Measurements from ENCODE around the gene SH3RF3. TPM values are rescaled to one million over a fixed set of nuclear protein-coding genes. Genes with fewer than 3 reads are reported as not detected.

The SH3RF3 gene
- total and polyA plus RNA-seq, 8 donors: 7.0 to 11.1 (median 8.3) TPM

- no peak for TF ChIP-seq CTCF (IDR thresholded peaks at IDR 0.05)
- peaks cover 7 to 9% of the 10 kb centered on the region in 2 donors for H3K4me1 ChIP-seq
- no peak overlapping the region for H3K27ac ChIP-seq
- no peaks in the 10 kb centered on the region for H3K27me3 ChIP-seq
- DNase-seq: no peak
- no peak for ATAC-seq
- no peaks in the 10 kb centered on the region for H3K9me3 ChIP-seq
- no peak overlapping the region for H3K4me3 ChIP-seq
- intact Hi-C loops (cut with DNase I): no loop called here
- H3K36me3 ChIP-seq: peaks cover 0 to 7% of the 10 kb centered on the region in 2 donors
Observed at GRCh38 chr2:109421642-109422041, 292.6 kb downstream of the SH3RF3 start.

- peaks cover 7 to 9% of the 10 kb centered on the region in 2 donors for H3K4me1 ChIP-seq
- ATAC-seq: no peak
- no peaks in the 10 kb centered on the region for H3K27me3 ChIP-seq
- H3K36me3 ChIP-seq: peaks cover 0 to 7% of the 10 kb centered on the region in 2 donors
- no peak for DNase-seq
- no peaks in the 10 kb centered on the region for H3K9me3 ChIP-seq
- H3K27ac ChIP-seq: no peak overlapping the region
- intact Hi-C loops (cut with DNase I): no loop called here
- H3K4me3 ChIP-seq: no peak overlapping the region
- no peak for TF ChIP-seq CTCF (IDR thresholded peaks at IDR 0.05)
Observed at GRCh38 chr2:109422071-109422757, 293.2 kb downstream of the SH3RF3 start.

- H3K4me1 ChIP-seq: peaks cover 7 to 9% of the 10 kb centered on the region in 2 donors
- no peak for TF ChIP-seq CTCF (IDR thresholded peaks at IDR 0.05)
- ATAC-seq (no peak), DNase-seq (peak in 1 of 4 donors; percentile 32)
- intact Hi-C loops (cut with DNase I): no loop called here
- H3K27ac ChIP-seq: no peak overlapping the region
- no peaks in the 10 kb centered on the region for H3K9me3 ChIP-seq
- no peak overlapping the region for H3K4me3 ChIP-seq
- peaks cover 0 to 7% of the 10 kb centered on the region in 2 donors for H3K36me3 ChIP-seq
- H3K27me3 ChIP-seq: no peaks in the 10 kb centered on the region
Observed at GRCh38 chr2:109422758-109423500, 293.9 kb downstream of the SH3RF3 start.

- peaks cover 7 to 9% of the 10 kb centered on the region in 2 donors for H3K4me1 ChIP-seq
- H3K36me3 ChIP-seq: peaks cover 0 to 7% of the 10 kb centered on the region in 2 donors
- intact Hi-C loops (cut with DNase I): no loop called here
- TF ChIP-seq CTCF (IDR thresholded peaks at IDR 0.05): no peak
- H3K27me3 ChIP-seq: no peaks in the 10 kb centered on the region
- DNase-seq: peak in 2 of 4 donors; percentile 26 to 53
- no peak overlapping the region for H3K27ac ChIP-seq
- no peaks in the 10 kb centered on the region for H3K9me3 ChIP-seq
- no peak overlapping the region for H3K4me3 ChIP-seq
- no peak for ATAC-seq
Observed at GRCh38 chr2:109423556-109424359, 294.8 kb downstream of the SH3RF3 start.
